HCT116 (cell line): ENCODE measurements around the gene FGG. TPM values are rescaled to one million over a fixed set of nuclear protein-coding genes. Genes with fewer than 3 reads are reported as not detected.

Experiments used
- ATAC-seq: fragments of 200-7000 bp; cut with Tn5 transposase; 2 replicates; pipeline ENCODE4 v1.9.1; 2020; ENCODE audit warnings: mild to moderate bottlenecking, moderate library complexity
- BruUV-seq: library from RNA; stranded (reverse); fragments of 400-500 nt; replicated peaks from 2 replicates; lab custom pipeline; 2021; lab: Mats Ljungman, UMichigan
- CTCF ChIA-PET: fragments of 300-600 bp; sonication (Branson Sonifier 250); formaldehyde crosslinking; loops from one replicate; lab custom pipeline; 2021; ENCODE audit warnings: antibody characterized with exemption; lab: Charles Lee
- POLR2A ChIA-PET: fragments of 300-600, 350-600 bp; sonication (Branson Sonifier 250); formaldehyde crosslinking; loops from one replicate; lab custom pipeline; 2021; ENCODE audit warnings: antibody characterized with exemption; lab: Charles Lee
- RAD21 ChIA-PET, 2 experiments: fragments of 300-600 bp; sonication (Branson Sonifier 250); formaldehyde crosslinking; loops; one replicate each; lab custom pipeline; 2023; ENCODE audit warnings: low total read pairs in 2 of 2; ENCODE audit not compliant: uncharacterized antibody in 2 of 2, unreplicated experiment in 2 of 2, low non-redundant PET in 1 of 2; lab: Charles Lee
- DNase-seq: peaks from one replicate; pipeline ENCODE4 v3.0.0-alpha.2; 2010; ENCODE audit warnings: low read depth, low spot score
- H2AFZ ChIP-seq: fragments of 200-600 bp; shearing (Covaris generic), sonication (generic); 2 replicates; pipeline ENCODE4 v1.6.1; 2017; ENCODE audit warnings: low read depth, mixed run types, mixed read lengths, antibody characterized with exemption, low read length; ENCODE audit not compliant: poor library complexity, severe bottlenecking
- H3K27ac ChIP-seq: 2 replicates; pipeline ENCODE4 v1.5.1; 2012; ENCODE audit warnings: low read depth, low read length
- H3K27me3 ChIP-seq: fragments of 200-600 bp; sonication (generic); 2 replicates; pipeline ENCODE4 v1.6.1; 2016; ENCODE audit warnings: mixed run types, low read length, mixed read lengths; ENCODE audit not compliant: insufficient read depth
- H3K36me3 ChIP-seq, 2 experiments: fragments of 200-500 bp in 1 of 2; fragments of 200-600 bp in 1 of 2; sonication (Bioruptor generic) in 1 of 2; sonication (generic) in 1 of 2; 2 replicates each; pipeline versions ENCODE4 v1.5.1 to v1.6.1; 2014 to 2016; ENCODE audit warnings: low read length in 2 of 2, inconsistent platforms in 1 of 2, mixed read lengths in 1 of 2, mixed run types in 1 of 2; ENCODE audit not compliant: insufficient read depth in 2 of 2, control insufficient read depth in 1 of 2
- H3K4me1 ChIP-seq, 2 experiments: fragments of 200-600 bp in 1 of 2; sonication (generic) in 1 of 2; 2 replicates each; pipeline versions ENCODE4 v1.5.1 to v1.6.1; 2012 to 2017; ENCODE audit warnings: low read length in 2 of 2, inconsistent platforms in 1 of 2, mild to moderate bottlenecking in 1 of 2, mixed read lengths in 1 of 2, mixed run types in 1 of 2, moderate library complexity in 1 of 2; ENCODE audit not compliant: insufficient read depth in 2 of 2, control insufficient read depth in 1 of 2
- H3K4me2 ChIP-seq: fragments of 200-600 bp; sonication (generic); 2 replicates; pipeline ENCODE4 v1.6.1; 2017; ENCODE audit warnings: mixed run types, low read length, mixed read lengths
- H3K4me3 ChIP-seq, 2 experiments: fragments of 200-600 bp in 1 of 2; sonication (generic) in 1 of 2; replicated peaks in 1 of 2; 2 replicates each; pipeline ENCODE4 v1.5.1; 2011 to 2016; ENCODE audit warnings: low read length in 2 of 2, control low read depth in 1 of 2, low read depth in 1 of 2, mild to moderate bottlenecking in 1 of 2, mixed read lengths in 1 of 2, mixed run types in 1 of 2
- H3K79me2 ChIP-seq: fragments of 200-600 bp; sonication (generic); 2 replicates; pipeline ENCODE4 v1.6.1; 2017; ENCODE audit warnings: mild to moderate bottlenecking, mixed run types, low read length, moderate library complexity, mixed read lengths; ENCODE audit not compliant: insufficient read depth
- H3K9ac ChIP-seq: fragments of 200-600 bp; sonication (generic); 2 replicates; pipeline ENCODE4 v1.6.1; 2016; ENCODE audit warnings: low read length, mixed read lengths
- H3K9me2 ChIP-seq: fragments of 200-600 bp; sonication (generic), shearing (Covaris generic); 2 replicates; pipeline ENCODE4 v1.6.1; 2017; ENCODE audit warnings: mixed run types, mild to moderate bottlenecking, moderate library complexity; ENCODE audit not compliant: insufficient read depth
- H3K9me3 ChIP-seq, 2 experiments: fragments of 200-500 bp in 1 of 2; fragments of 200-600 bp in 1 of 2; sonication (Bioruptor generic) in 1 of 2; sonication (generic) in 1 of 2; 2 replicates each; pipeline ENCODE4 v1.6.1; 2014 to 2017; ENCODE audit warnings: low read length in 2 of 2, mixed read lengths in 2 of 2, inconsistent platforms in 1 of 2, low read depth in 1 of 2, mild to moderate bottlenecking in 1 of 2, mixed run types in 1 of 2, moderate library complexity in 1 of 2; ENCODE audit not compliant: control insufficient read depth in 1 of 2, insufficient read depth in 1 of 2
- H4K20me1 ChIP-seq: fragments of 200-600 bp; sonication (generic), shearing (Covaris generic); 2 replicates; pipeline ENCODE4 v1.6.1; 2017; ENCODE audit warnings: mixed run types, mild to moderate bottlenecking, moderate library complexity; ENCODE audit not compliant: insufficient read depth
- CBX3 ChIP-seq: IDR thresholded peaks from 2 replicates; pipeline ENCODE4 v1.6.1; 2012; ENCODE audit warnings: low read depth
- EGR1 ChIP-seq: IDR thresholded peaks from 2 replicates; pipeline ENCODE4 v1.6.1; 2012; ENCODE audit warnings: low read depth
- EZH2phosphoT487 ChIP-seq: fragments of 200-600 bp; IDR thresholded peaks from 2 replicates; pipeline ENCODE4 v1.6.1; 2018; ENCODE audit warnings: antibody characterized with exemption, borderline replicate concordance
- POLR2A ChIP-seq: IDR thresholded peaks from 2 replicates; pipeline ENCODE4 v1.7.0; 2011; ENCODE audit warnings: borderline replicate concordance; ENCODE audit not compliant: insufficient read depth, insufficient read length; ENCODE audit errors: extremely low read depth
- REST ChIP-seq: IDR thresholded peaks from 2 replicates; pipeline ENCODE4 v1.6.1; 2012; ENCODE audit warnings: low read depth
- SIN3A ChIP-seq: IDR thresholded peaks from 2 replicates; pipeline ENCODE4 v1.6.1; 2012; ENCODE audit warnings: low read depth
- SP1 ChIP-seq: IDR thresholded peaks from 2 replicates; pipeline ENCODE4 v1.6.1; 2012; ENCODE audit warnings: low read depth
- TCF7L2 ChIP-seq: IDR thresholded peaks from 2 replicates; pipeline ENCODE4 v1.7.0; 2011; ENCODE audit warnings: borderline replicate concordance, inconsistent platforms; ENCODE audit not compliant: insufficient read depth, insufficient read length; ENCODE audit errors: extremely low read depth
- YY1 ChIP-seq: IDR thresholded peaks from 2 replicates; pipeline ENCODE4 v1.6.1; 2011; ENCODE audit warnings: low read length, low read depth, moderate library complexity, mild to moderate bottlenecking; ENCODE audit not compliant: insufficient replicate concordance; ENCODE audit errors: extremely low read depth
- ZFX ChIP-seq: fragments of 450-650 bp; IDR thresholded peaks from 2 replicates; pipeline ENCODE4 v1.6.1; 2017
- ZNF274 ChIP-seq: fragments of 200-500 bp; sonication (Bioruptor generic); IDR thresholded peaks from 2 replicates; pipeline ENCODE4 v1.6.1; 2014; ENCODE audit warnings: mild to moderate bottlenecking, low read depth, low read length, inconsistent platforms
- intact Hi-C: fragments of 100-400 bp; cut with micrococcal nuclease; formaldehyde crosslinking; loops from 2 replicates; pipeline ENCODE4 v1.10.0; 2022
- total RNA-seq: library from RNA; stranded (reverse); gene quantifications from one replicate; pipeline ENCODE4 v1.2.1, GENCODE V29; 2021; ENCODE audit not compliant: unreplicated experiment
- TF ChIP-seq, protein P1 (sequence below): IDR thresholded peaks from 2 replicates; pipeline ENCODE4 v1.6.1; 2011; ENCODE audit warnings: mild to moderate bottlenecking, low read length, moderate library complexity; ENCODE audit not compliant: insufficient replicate concordance; ENCODE audit errors: extremely low read depth
- TF ChIP-seq, protein P2 (sequence below), 3 experiments: fragments of 200-600 bp in 1 of 3; sonication (generic) in 1 of 3; IDR thresholded peaks in 2 of 3; conservative IDR thresholded peaks in 1 of 3; 2 replicates each; pipeline ENCODE4 v1.5.1; 2012 to 2017; ENCODE audit warnings: low read depth in 2 of 3, low read length in 2 of 3, antibody characterized with exemption in 1 of 3, borderline replicate concordance in 1 of 3, control low read depth in 1 of 3, mild to moderate bottlenecking in 1 of 3, mixed read lengths in 1 of 3, mixed run types in 1 of 3, moderate library complexity in 1 of 3; ENCODE audit not compliant: insufficient read depth in 1 of 3

The FGG gene
- total RNA-seq, 1 experiment from 2014 or later: 2.7 TPM

DNA sequence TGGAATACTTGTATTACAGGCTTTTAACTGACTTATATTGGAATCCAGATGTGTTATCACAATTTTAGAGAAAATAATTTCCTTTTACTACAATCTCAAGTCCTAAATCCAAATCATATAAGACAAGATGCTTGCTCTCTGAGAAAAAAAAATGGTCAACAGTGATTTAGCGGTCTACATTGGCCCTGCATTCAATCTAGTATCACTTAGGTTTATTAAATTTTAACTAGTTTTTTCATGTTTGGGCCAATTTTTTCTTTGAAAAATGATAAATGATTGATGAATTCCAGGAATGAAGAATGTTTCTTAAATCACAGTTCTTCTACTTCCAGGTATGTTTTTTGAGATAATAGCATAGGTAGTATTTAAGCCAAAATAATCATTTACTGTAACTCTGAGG lies 2.8 kb upstream of the FGG start:
- DNase-seq (no peak), ATAC-seq (no peak)
- Histone ChIP-seq H3K27ac (no peak overlapping the region), H2AFZ (peak overlapping the region; percentile 6), H4K20me1 (no peaks in the 10 kb centered on the region), H3K79me2 (no peaks in the 10 kb centered on the region), H3K4me2 (no peak overlapping the region), H3K36me3 (no peaks in the 10 kb centered on the region), H3K9ac (no peak overlapping the region), H3K4me3 (no peak overlapping the region), H3K4me1 (no peaks in the 10 kb centered on the region), H3K9me3 (no peaks in the 10 kb centered on the region), H3K27me3 (no peaks in the 10 kb centered on the region), H3K9me2 (no peaks in the 10 kb centered on the region)
- BruUV-seq: no TSS peak
- ChIA-PET CTCF (interaction anchor here (1.2 kb wide), 2 partner anchors 56 to 62 kb away, joined by 3 to 5 read pairs; no protein-coding TSS in a partner anchor), RAD21 (no interaction called here), POLR2A (no interaction called here)
- intact Hi-C loops: loop anchor here (10.0 kb wide), 1 partner anchor 840 kb away; no protein-coding TSS in a partner anchor
- TF ChIP-seq EZH2phosphoT487 (no peak), TCF7L2 (no peak), POLR2A (no peak), REST (no peak), SP1 (no peak), YY1 (no peak), EGR1 (no peak), SIN3A (no peak), ZNF274 (no peak), CBX3 (no peak), ZFX (no peak)
- TF ChIP-seq, protein P1, sequence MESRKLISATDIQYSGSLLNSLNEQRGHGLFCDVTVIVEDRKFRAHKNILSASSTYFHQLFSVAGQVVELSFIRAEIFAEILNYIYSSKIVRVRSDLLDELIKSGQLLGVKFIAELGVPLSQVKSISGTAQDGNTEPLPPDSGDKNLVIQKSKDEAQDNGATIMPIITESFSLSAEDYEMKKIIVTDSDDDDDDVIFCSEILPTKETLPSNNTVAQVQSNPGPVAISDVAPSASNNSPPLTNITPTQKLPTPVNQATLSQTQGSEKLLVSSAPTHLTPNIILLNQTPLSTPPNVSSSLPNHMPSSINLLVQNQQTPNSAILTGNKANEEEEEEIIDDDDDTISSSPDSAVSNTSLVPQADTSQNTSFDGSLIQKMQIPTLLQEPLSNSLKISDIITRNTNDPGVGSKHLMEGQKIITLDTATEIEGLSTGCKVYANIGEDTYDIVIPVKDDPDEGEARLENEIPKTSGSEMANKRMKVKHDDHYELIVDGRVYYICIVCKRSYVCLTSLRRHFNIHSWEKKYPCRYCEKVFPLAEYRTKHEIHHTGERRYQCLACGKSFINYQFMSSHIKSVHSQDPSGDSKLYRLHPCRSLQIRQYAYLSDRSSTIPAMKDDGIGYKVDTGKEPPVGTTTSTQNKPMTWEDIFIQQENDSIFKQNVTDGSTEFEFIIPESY: no peak
- TF ChIP-seq, protein P2, sequence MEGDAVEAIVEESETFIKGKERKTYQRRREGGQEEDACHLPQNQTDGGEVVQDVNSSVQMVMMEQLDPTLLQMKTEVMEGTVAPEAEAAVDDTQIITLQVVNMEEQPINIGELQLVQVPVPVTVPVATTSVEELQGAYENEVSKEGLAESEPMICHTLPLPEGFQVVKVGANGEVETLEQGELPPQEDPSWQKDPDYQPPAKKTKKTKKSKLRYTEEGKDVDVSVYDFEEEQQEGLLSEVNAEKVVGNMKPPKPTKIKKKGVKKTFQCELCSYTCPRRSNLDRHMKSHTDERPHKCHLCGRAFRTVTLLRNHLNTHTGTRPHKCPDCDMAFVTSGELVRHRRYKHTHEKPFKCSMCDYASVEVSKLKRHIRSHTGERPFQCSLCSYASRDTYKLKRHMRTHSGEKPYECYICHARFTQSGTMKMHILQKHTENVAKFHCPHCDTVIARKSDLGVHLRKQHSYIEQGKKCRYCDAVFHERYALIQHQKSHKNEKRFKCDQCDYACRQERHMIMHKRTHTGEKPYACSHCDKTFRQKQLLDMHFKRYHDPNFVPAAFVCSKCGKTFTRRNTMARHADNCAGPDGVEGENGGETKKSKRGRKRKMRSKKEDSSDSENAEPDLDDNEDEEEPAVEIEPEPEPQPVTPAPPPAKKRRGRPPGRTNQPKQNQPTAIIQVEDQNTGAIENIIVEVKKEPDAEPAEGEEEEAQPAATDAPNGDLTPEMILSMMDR (IDR thresholded peaks at IDR 0.05 in 2 of 3, conservative IDR thresholded peaks at IDR 0.05 in 1 of 3; ENCODE audit: borderline replicate concordance in 1 of 3, insufficient read depth in 1 of 3, low read depth in 2 of 3, low read length in 2 of 3): no peak
